GM10248 (cell line): ENCODE results near the gene GIMAP5.

Source experiments
- CTCF ChIA-PET: fragments of 300-600 bp; sonication (Branson Sonifier 250); formaldehyde crosslinking; extraction: SDS; loops from one replicate; lab custom pipeline; 2021; ENCODE audit warnings: antibody characterized with exemption; lab: Yijun Ruan, JAX
- POLR2A ChIA-PET: fragments of 350-650 bp; sonication (Branson Sonifier 250); formaldehyde crosslinking; extraction: SDS; loops from one replicate; lab custom pipeline; 2020; ENCODE audit warnings: antibody characterized with exemption; lab: Yijun Ruan, JAX
- DNase-seq: peaks from one replicate; pipeline ENCODE4 v3.0.0; 2012; ENCODE audit errors: extremely low spot score
- CTCF ChIP-seq: IDR thresholded peaks from 2 replicates; pipeline ENCODE4 v1.5.1; 2012; ENCODE audit warnings: mild to moderate bottlenecking, low read depth; ENCODE audit errors: extremely low read depth, missing control alignments, control extremely low read depth

Gene GIMAP5

GRCh38 chr7:150732786-150733481 is 4.3 kb upstream of the GIMAP5 start:
- DNase-seq: no peak
- POLR2A ChIA-PET: interaction anchor here (1.0 kb wide), 1 partner anchor 23 kb away, joined by 3 read pairs; no protein-coding TSS in a partner anchor
- CTCF ChIA-PET: interaction anchor here (0.8 to 1.8 kb wide), 9 partner anchors 9 to 284 kb away, joined by 3 to 13 read pairs (median 3); partner anchors contain the start of gene GIMAP1
- TF ChIP-seq CTCF: no peak

- POLR2A ChIA-PET: no interaction called here
- CTCF ChIA-PET: interaction anchor here (0.8 to 2.2 kb wide), 8 partner anchors 8 to 285 kb away, joined by 3 to 13 read pairs (median 4); partner anchors contain the start of gene GIMAP1
- TF ChIP-seq CTCF: no peak
- no peak for DNase-seq
Measured at GRCh38 chr7:150733482-150734095, 3.6 kb upstream of the GIMAP5 start.

- ChIA-PET CTCF (interaction anchor here (1.7 to 2.2 kb wide), 2 partner anchors 18 to 285 kb away, joined by 6 read pairs; partner anchors contain the start of gene GIMAP1), POLR2A (no interaction called here)
- DNase-seq: no peak
- TF ChIP-seq CTCF: no peak
Measured at GRCh38 chr7:150734254-150734653, 3.0 kb upstream of the GIMAP5 start.

- TF ChIP-seq CTCF: no peak
- ChIA-PET CTCF (interaction anchor here (1.7 to 2.2 kb wide), 2 partner anchors 20 to 287 kb away, joined by 6 read pairs; partner anchors contain the start of gene GIMAP1), POLR2A (no interaction called here)
- DNase-seq: no peak
Measured at GRCh38 chr7:150735596-150736358, 1.4 kb upstream of the GIMAP5 start.

- no peak for TF ChIP-seq CTCF
- CTCF ChIA-PET: interaction anchor here (1.2 kb wide), 1 partner anchor 79 kb away, joined by 3 read pairs; no protein-coding TSS in a partner anchor
- DNase-seq: no peak
- POLR2A ChIA-PET: interaction anchor here (0.7 kb wide), 1 partner anchor 1825 kb away, joined by 4 read pairs; no protein-coding TSS in a partner anchor
Measured at GRCh38 chr7:150736864-150737263, 354 bp upstream of the GIMAP5 start.

GRCh38 chr7:150738092-150738491 is 874 bp downstream of the GIMAP5 start:
- ChIA-PET POLR2A (no interaction called here), CTCF (interaction anchor here (1.2 to 3.0 kb wide), 2 partner anchors 10 to 80 kb away, joined by 3 to 14 read pairs; no protein-coding TSS in a partner anchor)
- TF ChIP-seq CTCF: no peak
- DNase-seq: no peak
